H1 (cell line): ENCODE data around the gene PRRT1. TPM values are rescaled to one million over a fixed set of nuclear protein-coding genes. Genes with fewer than 3 reads are reported as not detected.

Source experiments
- E2F6 ChIP-seq: IDR thresholded peaks from 2 replicates; pipeline ENCODE4 v1.6.1; 2012; ENCODE audit warnings: inconsistent platforms
- EZH2 ChIP-seq: fragments of 200-600 bp; sonication (generic); IDR thresholded peaks from 2 replicates; pipeline ENCODE4 v1.7.1; 2012; ENCODE audit warnings: low read depth, mild to moderate bottlenecking, moderate library complexity, low read length, inconsistent platforms; ENCODE audit not compliant: severe bottlenecking
- GTF2F1 ChIP-seq: IDR thresholded peaks from 2 replicates; pipeline ENCODE4 v1.6.1; 2012; ENCODE audit warnings: low read depth, low read length, improper control_type of control experiment, borderline replicate concordance
- RNF2 ChIP-seq: fragments of 200-900, 300-1000 bp; sonication (generic); IDR thresholded peaks from 2 replicates; pipeline ENCODE4 v1.7.1; 2016; ENCODE audit warnings: borderline replicate concordance, low read depth, mild to moderate bottlenecking, antibody characterized with exemption, low read length; ENCODE audit not compliant: poor library complexity, severe bottlenecking; ENCODE audit errors: missing control alignments
- SIX5 ChIP-seq: IDR thresholded peaks from 2 replicates; pipeline ENCODE4 v1.6.1; 2011; ENCODE audit warnings: mild to moderate bottlenecking, low read depth, low read length
- USF2 ChIP-seq: IDR thresholded peaks from 2 replicates; pipeline ENCODE4 v1.6.1; 2011; ENCODE audit warnings: low read length, improper control_type of control experiment
- polyA plus RNA-seq, 7 experiments: library from polyadenylated mRNA; depleted of rRNA in 3 of 7; stranded (reverse) in 5 of 7; unstranded in 2 of 7; fragments of >200 nt in 5 of 7; fragments of 200-250 nt in 2 of 7; gene quantifications; 1 replicate in 5 of 7; 2 replicates in 1 of 7; 4 replicates in 1 of 7; pipeline versions ENCODE4 v1.2.1 to v1.2.3, GENCODE V29; 2011 to 2013; ENCODE audit warnings: missing spikeins in 2 of 7, mixed read lengths in 2 of 7
- total RNA-seq: library from RNA; stranded (reverse); fragmentation: NEBNext Ultra II Directional; extraction: Animal tissue kit (Norgen Biotek cat#: 25700); gene quantifications from 2 replicates; pipeline ENCODE4 v1.2.1, GENCODE V29; 2021

Gene PRRT1
- total and polyA plus RNA-seq, 2 of the 8 experiments (the other 6 are each of a cell fraction or from before 2014, with no cell fraction given), result 0.71 to 2.8 TPM

- TF ChIP-seq GTF2F1, result no peak
- TF ChIP-seq RNF2, result no peak
- no peak for TF ChIP-seq E2F6
- no peak for TF ChIP-seq EZH2
- TF ChIP-seq USF2, result no peak
- TF ChIP-seq SIX5, result no peak
Observed at GRCh38 chr6:32175322-32175710, 23.6 kb upstream of the PRRT1 start (continued).
